ENCODE data around the gene NECAB3.

The NECAB3 gene

GRCh38 chr20:33676652-33677645 lies 2.7 kb upstream of the NECAB3 start:
- DNase-seq, result no peak

GRCh38 chr20:33676121-33676520 lies 1.9 kb upstream of the NECAB3 start:
- DNase-seq, result no peak

- DNase-seq, result no peak
Observed at GRCh38 chr20:33675136-33675959, 1.1 kb upstream of the NECAB3 start.

GRCh38 chr20:33673410-33674293 lies 576 bp downstream of the NECAB3 start:
- DNase-seq, result no peak

GRCh38 chr20:33673114-33673409 lies 1.2 kb downstream of the NECAB3 start:
- no peak for DNase-seq

GRCh38 chr20:33672426-33673113 lies 1.7 kb downstream of the NECAB3 start:
- DNase-seq, result no peak

- no peak for DNase-seq
Observed at GRCh38 chr20:33671573-33672288, 2.5 kb downstream of the NECAB3 start.

GRCh38 chr20:33670715-33671499 lies 3.3 kb downstream of the NECAB3 start:
- DNase-seq, result no peak

- no peak for DNase-seq
Observed at GRCh38 chr20:33669873-33670640, 4.2 kb downstream of the NECAB3 start.

- no peak for DNase-seq
Observed at GRCh38 chr20:33669224-33669623, 5.0 kb downstream of the NECAB3 start.

GRCh38 chr20:33668466-33669155 lies 5.6 kb downstream of the NECAB3 start:
- no peak for DNase-seq

- DNase-seq, result peak; percentile 47
Observed at GRCh38 chr20:33667676-33668465, 6.4 kb downstream of the NECAB3 start.

- DNase-seq, result no peak
Observed at GRCh38 chr20:33667245-33667675, 7.0 kb downstream of the NECAB3 start.

GRCh38 chr20:33666293-33667244 lies 7.7 kb downstream of the NECAB3 start, which contains the start of gene ACTL10:
TSS of gene ACTL10 (plus strand) at chr20:33666943. CDS start at chr20:33667498, 555 bp downstream.
- DNase-seq, result peak; percentile 96

GRCh38 chr20:33664762-33665144 lies 9.5 kb downstream of the NECAB3 start:
- no peak for DNase-seq

GRCh38 chr20:33664085-33664761 lies 10.0 kb downstream of the NECAB3 start:
- no peak for DNase-seq
